DOHH2 (cell line): ENCODE results near the gene HIVEP3.

Experiments used
- CTCF ChIP-seq: fragments of 200-600 bp; sonication (generic); IDR thresholded peaks from one replicate; pipeline ENCODE4 v1.5.1; 2014; ENCODE audit warnings: antibody characterized with exemption, mild to moderate bottlenecking, low read depth, low read length; ENCODE audit not compliant: poor library complexity, severe bottlenecking
- EZH2phosphoT487 ChIP-seq: fragments of 200-600 bp; sonication (generic); IDR thresholded peaks from 2 replicates; pipeline ENCODE4 v1.6.1; 2017; ENCODE audit warnings: borderline replicate concordance, mild to moderate bottlenecking, antibody characterized with exemption, low read length, moderate library complexity, mixed read lengths

GRCh38 chr1:41933106-41933505 is 14.4 kb upstream of the HIVEP3 start:
- no peak for TF ChIP-seq CTCF
- TF ChIP-seq EZH2phosphoT487: no peak
